Measurements from ENCODE around the gene HADHB. TPM values are rescaled to one million over a fixed set of nuclear protein-coding genes. Genes with fewer than 3 reads are reported as not detected.

The HADHB gene
- total RNA-seq, 1 donor from 2014 or later = 98.3 TPM

DNA sequence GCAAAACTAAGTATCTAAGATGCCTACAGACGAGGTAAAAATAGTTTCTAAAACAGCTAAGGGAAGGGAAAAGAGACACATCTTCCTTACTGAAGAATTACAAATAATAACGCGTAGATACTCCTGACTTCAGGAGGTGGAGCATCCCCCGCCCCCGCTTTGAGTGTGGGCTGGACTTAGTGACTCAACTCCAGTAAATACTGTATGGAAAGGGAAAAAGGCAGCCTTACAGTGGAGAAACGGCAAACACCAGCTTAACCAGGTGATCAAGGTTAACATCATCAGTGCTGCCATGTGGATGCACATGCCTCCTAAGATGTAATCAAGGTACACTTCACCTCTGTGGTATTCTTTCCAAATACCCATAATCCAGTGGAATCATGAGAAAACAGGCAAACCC lies 47.9 kb downstream of the HADHB start:
- no peak for DNase-seq (ENCODE audit: low read depth)
- TF ChIP-seq, protein P1, sequence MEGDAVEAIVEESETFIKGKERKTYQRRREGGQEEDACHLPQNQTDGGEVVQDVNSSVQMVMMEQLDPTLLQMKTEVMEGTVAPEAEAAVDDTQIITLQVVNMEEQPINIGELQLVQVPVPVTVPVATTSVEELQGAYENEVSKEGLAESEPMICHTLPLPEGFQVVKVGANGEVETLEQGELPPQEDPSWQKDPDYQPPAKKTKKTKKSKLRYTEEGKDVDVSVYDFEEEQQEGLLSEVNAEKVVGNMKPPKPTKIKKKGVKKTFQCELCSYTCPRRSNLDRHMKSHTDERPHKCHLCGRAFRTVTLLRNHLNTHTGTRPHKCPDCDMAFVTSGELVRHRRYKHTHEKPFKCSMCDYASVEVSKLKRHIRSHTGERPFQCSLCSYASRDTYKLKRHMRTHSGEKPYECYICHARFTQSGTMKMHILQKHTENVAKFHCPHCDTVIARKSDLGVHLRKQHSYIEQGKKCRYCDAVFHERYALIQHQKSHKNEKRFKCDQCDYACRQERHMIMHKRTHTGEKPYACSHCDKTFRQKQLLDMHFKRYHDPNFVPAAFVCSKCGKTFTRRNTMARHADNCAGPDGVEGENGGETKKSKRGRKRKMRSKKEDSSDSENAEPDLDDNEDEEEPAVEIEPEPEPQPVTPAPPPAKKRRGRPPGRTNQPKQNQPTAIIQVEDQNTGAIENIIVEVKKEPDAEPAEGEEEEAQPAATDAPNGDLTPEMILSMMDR (IDR thresholded peaks at IDR 0.05; ENCODE audit: insufficient read depth, low read length, poor library complexity, severe bottlenecking) = no peak
- H3K4me3 ChIP-seq (ENCODE audit: low read depth, low read length) = no peak overlapping the region
- no peaks in the 10 kb centered on the region for H3K27me3 ChIP-seq (ENCODE audit: control insufficient read depth, insufficient read depth, low read length)
- H3K36me3 ChIP-seq (ENCODE audit: control insufficient read depth, insufficient read depth, low read length) = no peaks in the 10 kb centered on the region

DNA sequence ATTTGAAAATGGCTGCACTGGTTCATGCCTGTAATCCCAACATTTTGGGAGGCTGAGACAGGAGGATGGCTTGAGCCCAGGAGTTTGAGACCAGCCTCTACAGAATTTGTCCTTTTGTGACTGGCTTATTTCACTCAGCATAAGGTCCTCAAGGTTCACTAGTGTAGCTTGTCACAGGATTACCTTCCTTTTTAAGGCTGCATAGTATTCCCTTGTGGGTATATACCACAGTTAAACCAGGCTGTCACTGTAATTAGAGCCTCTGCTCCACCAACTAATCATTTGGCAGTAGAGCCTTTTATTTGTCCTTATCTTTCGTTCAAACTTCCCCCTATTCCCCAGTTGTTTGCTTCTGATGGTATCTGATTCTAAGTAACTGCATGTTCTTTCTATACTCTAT lies 50.8 kb downstream of the HADHB start:
- Histone ChIP-seq H3K4me3 (ENCODE audit: low read depth, low read length) (no peak overlapping the region), H3K36me3 (ENCODE audit: control insufficient read depth, insufficient read depth, low read length) (no peaks in the 10 kb centered on the region), H3K27me3 (ENCODE audit: control insufficient read depth, insufficient read depth, low read length) (no peaks in the 10 kb centered on the region)
- TF ChIP-seq, protein P1 (IDR thresholded peaks at IDR 0.05; ENCODE audit: insufficient read depth, low read length, poor library complexity, severe bottlenecking) = no peak
- DNase-seq (ENCODE audit: low read depth) = no peak

DNA sequence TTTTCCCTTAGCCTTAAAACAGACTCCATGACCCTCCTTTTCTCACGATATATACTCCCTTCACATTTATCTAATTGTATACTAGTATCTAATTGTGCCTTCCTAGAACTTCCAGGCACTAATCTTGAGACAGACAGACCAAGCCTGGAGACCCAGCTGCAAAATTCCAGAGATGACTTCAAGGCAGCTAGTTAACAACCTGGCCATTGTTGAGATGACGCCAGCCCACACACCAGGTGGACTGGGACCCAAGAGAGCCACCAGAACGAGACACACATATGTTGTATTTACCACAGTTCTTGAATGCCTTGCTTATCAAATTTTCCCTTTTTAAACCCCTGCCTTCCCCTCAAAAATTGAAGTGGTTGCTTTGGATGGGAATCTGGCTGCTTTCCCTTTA lies 52.3 kb downstream of the HADHB start:
- DNase-seq (ENCODE audit: low read depth) = no peak

DNA sequence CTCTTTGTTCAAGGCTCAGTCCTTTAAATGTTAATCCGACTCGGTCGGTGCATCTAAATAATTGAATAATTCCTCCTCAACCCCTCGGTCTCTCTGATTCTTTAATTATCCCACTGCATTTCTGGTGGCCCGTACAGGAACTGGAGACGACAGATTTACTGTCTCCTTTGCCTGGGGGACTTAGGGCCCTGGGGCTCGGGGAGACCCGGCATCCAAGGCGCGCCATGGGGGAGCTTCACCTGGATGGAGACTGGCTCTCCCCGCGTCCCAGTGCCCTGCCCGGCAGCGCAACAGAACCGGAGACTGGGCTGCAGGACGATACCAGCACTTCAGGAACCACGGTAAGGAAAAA lies 53.5 kb downstream of the HADHB start:
- Histone ChIP-seq H3K27me3 (ENCODE audit: control insufficient read depth, insufficient read depth, low read length) (no peaks in the 10 kb centered on the region), H3K36me3 (ENCODE audit: control insufficient read depth, insufficient read depth, low read length) (no peaks in the 10 kb centered on the region), H3K4me3 (ENCODE audit: low read depth, low read length) (no peak overlapping the region)
- no peak for DNase-seq (ENCODE audit: low read depth)
- TF ChIP-seq, protein P1 (IDR thresholded peaks at IDR 0.05; ENCODE audit: insufficient read depth, low read length, poor library complexity, severe bottlenecking) = no peak

More for the DNA sequence above, 52.3 kb downstream of the HADHB start:
- Histone ChIP-seq H3K36me3 (ENCODE audit: control insufficient read depth, insufficient read depth, low read length) (no peaks in the 10 kb centered on the region), H3K4me3 (ENCODE audit: low read depth, low read length) (no peak overlapping the region), H3K27me3 (ENCODE audit: control insufficient read depth, insufficient read depth, low read length) (no peaks in the 10 kb centered on the region)
- TF ChIP-seq, protein P1 (IDR thresholded peaks at IDR 0.05; ENCODE audit: insufficient read depth, low read length, poor library complexity, severe bottlenecking) = no peak

DNA sequence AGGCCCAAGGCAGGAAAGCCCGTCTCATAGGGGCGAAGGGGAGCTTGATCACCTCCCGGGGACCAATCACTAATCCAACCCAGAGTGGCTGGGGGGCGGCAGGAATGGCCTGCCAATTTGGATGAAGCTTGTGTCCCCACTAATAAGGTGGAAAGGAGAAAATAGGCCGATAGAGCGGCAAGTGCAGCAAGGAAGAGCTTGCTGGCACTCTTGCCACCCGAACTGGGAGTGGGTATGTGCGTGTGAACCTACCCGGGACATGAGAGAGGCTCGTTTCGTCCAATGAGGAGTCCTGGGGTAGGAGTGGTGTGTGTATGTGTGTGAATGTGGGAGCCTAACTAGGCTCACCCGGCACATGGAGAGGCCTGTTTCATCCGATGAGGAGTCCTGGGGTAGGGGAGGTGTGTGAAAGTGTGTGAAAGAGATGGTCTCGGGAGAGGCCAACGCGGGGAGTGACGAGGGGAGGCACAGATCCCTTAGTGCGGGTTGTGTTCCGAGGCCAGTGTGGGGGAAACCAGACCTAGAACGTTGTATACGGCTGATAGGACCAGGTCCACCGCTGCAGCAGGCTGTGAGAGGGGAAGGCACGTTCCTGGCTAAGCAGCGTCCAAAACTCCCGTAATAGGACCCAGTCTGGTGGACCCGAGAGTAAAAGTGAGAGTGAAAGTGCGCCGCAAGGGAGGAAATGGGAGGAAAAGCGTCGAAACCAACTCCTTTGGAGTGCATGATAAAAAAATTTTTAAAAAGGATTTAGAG lies 54.1 kb downstream of the HADHB start:
- DNase-seq (ENCODE audit: low read depth) = no peak
- TF ChIP-seq, protein P1 (IDR thresholded peaks at IDR 0.05; ENCODE audit: insufficient read depth, low read length, poor library complexity, severe bottlenecking) = no peak
- Histone ChIP-seq H3K4me3 (ENCODE audit: low read depth, low read length) (peak overlapping the region; percentile 23), H3K27me3 (ENCODE audit: control insufficient read depth, insufficient read depth, low read length) (no peaks in the 10 kb centered on the region), H3K36me3 (ENCODE audit: control insufficient read depth, insufficient read depth, low read length) (no peaks in the 10 kb centered on the region)
